ENCODE measurements around the gene KCNG2.

DNA sequence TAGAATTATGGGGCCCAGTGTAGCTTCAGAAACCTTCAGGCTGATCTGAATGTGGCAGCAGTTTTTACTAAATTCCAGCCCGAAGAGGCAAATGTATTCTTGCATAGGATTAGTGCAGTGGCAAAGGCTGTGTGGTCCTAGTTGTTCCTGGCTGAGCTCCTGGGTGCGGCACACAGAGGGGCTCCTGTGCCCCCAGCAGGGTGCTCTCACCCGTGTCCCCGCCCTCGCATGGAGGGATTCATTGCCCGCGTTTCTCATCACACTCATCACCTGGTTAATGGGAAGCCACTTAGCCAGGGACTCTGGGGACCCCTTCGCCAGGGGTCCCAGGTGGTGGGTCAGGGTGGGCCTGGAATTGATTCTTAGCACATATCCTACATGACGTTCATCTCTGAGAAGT, 3.9 kb downstream of the KCNG2 start:
- no peak for TF ChIP-seq SAFB2 (CRISPR knock-in tag; IDR thresholded peaks at IDR 0.05; ENCODE audit: borderline replicate concordance, low read depth)
- TF ChIP-seq, protein P1, sequence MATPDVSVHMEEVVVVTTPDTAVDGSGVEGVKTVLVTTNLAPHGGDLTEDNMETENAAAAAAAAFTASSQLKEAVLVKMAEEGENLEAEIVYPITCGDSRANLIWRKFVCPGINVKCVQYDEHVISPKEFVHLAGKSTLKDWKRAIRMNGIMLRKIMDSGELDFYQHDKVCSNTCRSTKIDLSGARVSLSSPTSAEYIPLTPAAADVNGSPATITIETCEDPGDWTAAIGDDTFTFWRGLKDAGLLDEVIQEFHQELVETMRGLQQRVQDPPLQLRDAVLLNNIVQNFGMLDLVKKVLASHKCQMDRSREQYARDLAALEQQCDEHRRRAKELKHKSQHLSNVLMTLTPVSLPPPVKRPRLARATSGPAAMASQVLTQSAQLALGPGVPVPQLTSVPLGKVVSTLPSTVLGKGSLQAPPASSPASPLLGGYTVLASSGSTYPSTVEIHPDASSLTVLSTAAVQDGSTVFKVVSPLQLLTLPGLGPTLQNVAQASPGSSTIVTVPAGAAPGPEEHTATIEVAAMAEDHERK (CRISPR knock-in tag; IDR thresholded peaks at IDR 0.05; ENCODE audit: low read depth) = no peak
- TF ChIP-seq, protein P2, sequence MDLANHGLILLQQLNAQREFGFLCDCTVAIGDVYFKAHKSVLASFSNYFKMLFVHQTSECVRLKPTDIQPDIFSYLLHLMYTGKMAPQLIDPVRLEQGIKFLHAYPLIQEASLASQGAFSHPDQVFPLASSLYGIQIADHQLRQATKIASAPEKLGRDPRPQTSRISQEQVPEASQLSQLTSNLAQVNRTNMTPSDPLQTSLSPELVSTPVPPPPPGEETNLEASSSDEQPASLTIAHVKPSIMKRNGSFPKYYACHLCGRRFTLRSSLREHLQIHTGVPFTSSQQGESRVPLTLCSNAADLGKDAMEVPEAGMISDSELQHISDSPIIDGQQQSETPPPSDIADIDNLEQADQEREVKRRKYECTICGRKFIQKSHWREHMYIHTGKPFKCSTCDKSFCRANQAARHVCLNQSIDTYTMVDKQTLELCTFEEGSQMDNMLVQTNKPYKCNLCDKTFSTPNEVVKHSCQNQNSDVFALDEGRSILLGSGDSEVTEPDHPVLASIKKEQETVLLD (CRISPR knock-in tag; IDR thresholded peaks at IDR 0.05; ENCODE audit: low read depth) = no peak

Measured in HepG2 (cell line).